ENCODE measurements around the gene STUM.

DNA sequence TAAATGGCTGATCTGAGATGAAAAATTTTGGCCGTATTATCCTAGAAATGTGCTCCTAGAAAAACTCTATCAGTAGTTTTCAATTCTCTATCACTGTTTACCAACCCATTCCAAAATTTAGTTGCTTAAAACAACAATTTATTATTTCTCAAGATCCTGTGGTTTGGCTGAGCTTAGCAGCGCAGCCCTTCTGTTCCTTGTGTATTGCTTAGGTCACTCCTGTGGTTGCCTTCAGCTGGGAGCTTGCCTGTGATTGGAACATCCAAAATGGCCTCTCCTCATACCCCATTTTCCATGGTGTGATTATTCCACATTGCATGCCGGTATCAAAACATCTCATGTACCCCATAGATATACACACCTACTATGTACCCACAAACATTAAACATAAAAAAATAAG is 22.8 kb upstream of the STUM start:
- TF ChIP-seq CTCF (IDR thresholded peaks at IDR 0.05) (no peak), POLR2A (IDR thresholded peaks at IDR 0.05) (no peak)
